COLO668 (cell line): ENCODE data around the gene KCNA3.
A peak's percentile ranks its signal among the peaks of the same experiment; 100 is the strongest.

ENCODE experiments used
- DNase-seq: peaks from one replicate; lab custom pipeline; 2025; ENCODE audit not compliant: unreplicated experiment; lab: John Stamatoyannopoulos, UW

Gene KCNA3

DNA sequence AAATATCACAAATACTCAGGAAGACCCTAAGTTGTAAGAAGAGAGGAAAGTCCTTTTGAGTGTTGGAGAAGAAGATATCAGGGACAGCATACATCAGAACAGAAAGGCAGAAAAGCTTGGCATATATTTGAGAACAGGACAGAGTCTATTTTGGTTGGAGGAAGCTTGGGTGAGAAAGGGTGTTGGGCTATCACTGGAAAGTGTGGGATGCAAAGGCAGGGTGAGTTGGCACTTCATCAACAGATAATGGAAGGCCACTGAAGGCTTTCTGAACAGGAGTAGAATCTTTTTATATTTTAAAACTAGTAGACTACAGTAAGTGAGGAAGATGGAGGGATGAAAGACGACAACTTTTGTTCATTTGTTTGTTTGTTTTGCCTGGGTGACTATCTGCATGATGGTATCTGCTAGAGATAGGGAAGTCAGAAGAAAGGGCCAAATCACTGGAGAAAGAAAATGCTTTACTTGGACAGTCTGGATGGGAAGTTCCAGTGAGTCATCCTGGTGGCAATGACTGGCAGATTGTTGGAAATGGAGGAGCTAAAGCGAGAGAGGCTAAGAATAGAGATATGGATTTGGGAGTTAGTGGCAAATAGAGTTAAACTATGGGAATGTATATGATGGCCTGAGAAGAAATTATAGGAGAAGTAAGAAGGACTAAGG lies 34.9 kb downstream of the KCNA3 start:
- DNase-seq = no peak

DNA sequence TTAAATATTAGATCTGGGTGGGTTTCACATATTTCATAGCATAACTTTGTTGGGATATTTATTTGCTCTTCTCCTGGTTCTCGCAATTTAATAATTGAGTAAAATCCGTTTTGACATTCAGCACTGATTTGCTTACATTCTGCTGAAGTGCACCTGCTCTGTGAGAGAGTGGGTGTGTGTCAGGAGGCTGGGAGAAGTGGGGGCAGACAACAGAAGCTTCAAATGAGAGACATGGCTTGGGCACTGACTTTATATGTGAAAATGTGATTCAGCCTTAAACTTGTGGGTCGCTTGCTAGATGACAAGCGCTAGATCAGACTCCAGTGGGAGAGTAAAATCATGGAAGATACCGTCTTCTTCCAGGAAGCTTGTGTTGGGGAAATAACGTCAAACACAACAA lies 36.2 kb downstream of the KCNA3 start:
- DNase-seq = no peak

DNA sequence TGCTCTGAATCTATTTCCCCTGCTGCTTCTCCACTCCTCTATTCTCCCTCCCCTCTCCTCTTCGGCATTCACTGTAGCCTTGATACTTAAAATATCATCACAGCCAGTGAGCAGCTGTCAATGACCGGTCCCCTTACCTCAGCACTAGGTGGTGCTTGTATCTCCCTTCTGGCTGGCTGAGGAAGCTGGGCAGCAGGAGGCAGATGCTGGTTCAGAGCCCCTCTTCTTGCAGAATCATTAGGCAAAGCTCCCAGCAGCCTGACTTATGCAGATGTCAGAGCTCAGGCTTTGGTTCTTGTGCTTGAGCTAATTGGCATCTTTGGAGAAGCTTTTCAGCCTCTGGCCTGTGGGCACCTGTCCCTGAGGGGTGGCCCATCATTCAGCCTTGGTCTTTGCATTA lies 36.7 kb downstream of the KCNA3 start:
- no peak for DNase-seq

DNA sequence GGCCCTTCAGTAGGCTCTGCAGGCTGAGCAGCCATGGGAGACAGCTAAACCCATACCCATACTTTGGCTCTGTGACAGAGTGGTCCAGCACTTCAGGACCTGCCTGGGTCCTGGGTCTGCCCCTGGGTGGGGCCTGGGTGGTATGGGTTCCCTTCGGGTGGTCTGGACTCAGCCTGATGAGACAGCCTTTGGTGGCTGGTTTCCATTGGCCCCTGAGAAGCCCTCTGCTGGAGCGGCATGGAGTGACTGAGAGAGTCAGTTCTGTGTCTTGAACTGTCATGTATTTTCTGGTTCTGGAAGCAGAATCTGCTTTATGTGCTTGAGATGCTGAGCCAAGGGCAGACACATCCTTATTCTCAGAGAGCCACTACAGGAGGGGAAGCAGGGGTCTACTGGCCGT lies 37.3 kb downstream of the KCNA3 start:
- no peak for DNase-seq

DNA sequence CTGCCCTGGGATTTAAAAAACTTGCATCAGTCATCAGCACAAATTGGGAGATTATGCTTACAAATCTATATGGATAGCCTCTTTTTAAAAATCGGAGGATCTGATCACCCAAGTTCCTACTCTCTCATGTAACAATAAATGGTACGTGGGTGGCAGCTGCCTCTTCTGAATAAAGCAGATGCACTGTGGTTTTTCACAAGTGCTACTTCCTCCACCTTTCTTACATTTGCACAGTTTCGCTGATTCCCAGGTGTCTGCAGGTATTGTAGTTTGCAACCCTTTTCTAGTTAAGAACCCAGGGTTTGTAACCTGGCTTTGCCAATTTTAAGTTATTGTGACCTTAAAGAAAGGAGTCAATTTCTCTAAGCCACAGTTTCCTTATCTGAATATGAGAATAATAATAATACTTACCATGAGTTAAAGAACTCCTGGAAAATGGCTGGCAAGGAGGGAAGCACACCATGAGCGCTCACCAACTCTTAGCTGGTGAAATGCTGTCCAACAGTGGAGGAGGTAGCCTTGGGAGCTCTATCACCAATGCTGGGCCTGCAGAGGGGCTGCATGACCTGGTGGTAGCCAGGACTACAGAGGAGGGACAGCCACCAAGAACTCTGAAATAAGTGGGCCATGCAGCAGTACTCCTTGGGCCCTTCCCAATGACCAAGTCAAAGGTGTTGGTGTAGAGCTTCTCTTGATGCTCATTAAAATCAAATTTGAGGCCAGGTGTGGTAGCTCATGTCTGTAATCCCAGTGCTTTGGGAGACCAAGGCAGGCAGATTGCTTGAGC lies 38.4 kb downstream of the KCNA3 start:
- no peak for DNase-seq

DNA sequence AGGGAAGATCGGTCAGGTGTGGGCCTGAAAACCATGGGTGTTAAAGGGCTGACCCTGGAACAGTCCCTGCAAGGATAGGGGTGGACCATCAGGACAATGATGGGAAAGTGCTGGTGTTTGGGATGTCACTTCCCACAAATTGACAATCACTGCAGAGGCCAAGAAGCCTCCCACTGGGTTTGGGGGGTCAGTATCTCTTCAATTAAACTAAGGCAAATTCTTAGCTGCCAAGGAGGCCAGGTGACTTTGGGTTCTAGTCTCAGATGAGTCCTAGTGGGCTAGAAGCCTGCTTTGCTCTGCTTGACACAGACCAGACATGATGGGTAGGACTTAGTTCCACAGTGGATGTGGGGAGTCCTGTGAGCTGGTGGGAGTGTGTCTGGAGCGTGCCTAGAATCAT lies 39.3 kb downstream of the KCNA3 start:
- DNase-seq = no peak

DNA sequence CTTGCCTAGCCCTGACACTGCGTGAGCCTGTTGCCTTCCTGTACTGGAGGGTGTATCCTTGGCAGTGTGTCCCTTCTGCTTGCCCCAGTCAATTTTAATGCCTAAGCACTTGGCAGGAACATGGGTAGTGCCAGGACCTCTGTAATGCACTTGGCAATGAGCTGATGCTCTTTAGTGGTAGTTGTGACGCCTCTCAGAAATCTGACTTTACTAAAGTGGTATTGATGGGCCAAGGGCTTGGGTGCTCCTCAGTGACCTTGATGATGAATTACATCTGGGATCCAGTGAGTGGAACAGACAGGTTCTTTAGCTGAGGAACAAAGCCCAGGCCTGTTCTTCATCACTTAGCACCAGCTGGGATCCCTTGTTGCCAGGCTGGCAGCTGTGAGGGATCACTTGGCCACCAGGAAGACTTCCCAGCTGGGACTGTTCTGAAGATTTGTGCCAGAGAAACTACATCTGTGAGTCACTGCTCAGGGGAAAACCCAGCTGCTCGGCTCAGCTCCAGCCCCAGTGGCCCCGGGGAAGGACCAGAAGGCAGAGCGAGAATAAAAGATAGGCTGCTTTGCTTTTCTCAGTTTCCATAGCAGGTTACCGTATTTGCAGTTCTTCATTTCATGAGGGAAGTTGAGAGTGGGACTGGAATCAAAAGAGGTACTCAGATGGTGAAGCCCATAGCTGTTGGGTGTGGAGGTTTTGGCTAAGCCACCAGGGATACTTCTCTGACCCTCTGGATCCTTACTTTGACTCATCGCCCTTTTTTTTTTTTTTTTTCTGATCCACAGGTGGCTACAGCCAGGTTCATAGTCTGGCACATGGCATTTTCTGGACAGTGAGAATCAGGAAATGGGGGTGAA lies 40.1 kb downstream of the KCNA3 start:
- no peak for DNase-seq

DNA sequence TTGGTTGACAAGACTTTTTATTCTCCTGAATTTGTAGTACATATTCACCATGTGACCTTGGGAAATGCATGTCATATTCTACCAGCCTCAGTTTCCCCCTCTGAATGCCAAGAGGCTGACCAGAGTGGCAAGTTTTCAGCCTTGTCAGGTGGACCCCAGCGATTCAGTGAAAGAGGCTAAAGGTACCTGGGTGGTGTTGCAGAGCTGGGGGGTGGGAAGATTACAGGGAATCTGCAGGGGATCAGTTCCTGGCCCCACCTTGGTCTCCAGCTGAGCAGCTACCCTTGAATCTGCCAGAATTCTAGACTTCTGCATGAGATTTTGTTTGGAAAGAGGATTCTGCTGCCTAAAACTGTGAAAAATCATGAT lies 40.7 kb downstream of the KCNA3 start:
- no peak for DNase-seq

DNA sequence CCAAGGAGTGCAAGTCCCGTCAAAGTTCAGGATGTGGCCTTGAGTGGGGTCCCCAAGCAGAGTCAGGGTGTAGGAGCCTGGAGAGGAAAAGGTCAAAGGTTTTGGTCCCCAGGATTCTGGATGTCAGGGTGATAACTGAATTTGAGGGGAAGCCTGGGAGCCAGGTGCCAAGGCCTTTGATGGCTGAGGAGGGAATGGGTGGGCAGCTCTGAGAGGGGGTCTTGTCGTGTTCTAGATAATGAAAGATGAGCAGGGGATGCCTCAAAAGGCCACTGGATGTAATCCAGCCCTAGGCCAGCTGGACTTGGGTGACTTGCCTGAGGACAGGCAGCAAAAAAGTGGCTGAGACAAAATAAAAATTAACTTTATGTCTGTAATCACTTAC lies 41.1 kb downstream of the KCNA3 start:
- no peak for DNase-seq

DNA sequence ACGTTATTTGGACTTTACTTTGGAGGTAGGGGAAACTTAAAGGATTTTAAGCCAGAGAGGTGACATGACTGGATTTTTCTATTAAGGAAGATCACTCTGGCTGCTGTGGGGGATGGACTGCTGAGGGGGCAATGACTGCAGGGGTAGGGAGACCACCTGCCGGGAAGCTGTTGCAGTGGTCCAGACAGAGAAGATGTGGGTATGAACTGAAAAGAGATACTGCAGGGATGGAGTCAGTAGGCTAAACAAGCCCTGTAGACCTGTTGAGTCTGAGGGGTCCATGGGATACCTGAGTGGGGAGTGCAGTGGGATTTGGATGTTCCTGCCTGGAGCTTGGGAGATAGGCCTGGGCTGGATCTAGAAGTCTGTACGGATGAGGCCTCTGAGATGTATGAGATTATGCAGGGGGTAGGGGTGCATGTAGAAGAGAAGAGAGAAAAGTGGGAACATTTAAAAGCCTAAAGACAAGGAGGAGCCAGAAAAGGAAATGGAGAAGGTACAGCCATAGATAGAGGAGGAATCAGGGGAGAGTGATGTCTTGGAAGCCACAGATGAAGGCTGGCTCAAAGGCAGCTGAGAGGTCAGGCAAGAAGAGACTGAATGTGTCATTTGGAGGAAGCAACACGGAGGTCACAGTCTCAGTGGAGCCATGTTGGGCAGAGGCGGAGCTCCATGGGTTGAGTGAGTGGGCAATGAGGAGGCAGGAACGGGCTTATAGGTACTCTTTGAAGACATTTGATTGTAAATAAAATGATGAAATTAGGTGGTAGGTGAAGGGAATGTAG lies 42.7 kb downstream of the KCNA3 start:
- DNase-seq = no peak

DNA sequence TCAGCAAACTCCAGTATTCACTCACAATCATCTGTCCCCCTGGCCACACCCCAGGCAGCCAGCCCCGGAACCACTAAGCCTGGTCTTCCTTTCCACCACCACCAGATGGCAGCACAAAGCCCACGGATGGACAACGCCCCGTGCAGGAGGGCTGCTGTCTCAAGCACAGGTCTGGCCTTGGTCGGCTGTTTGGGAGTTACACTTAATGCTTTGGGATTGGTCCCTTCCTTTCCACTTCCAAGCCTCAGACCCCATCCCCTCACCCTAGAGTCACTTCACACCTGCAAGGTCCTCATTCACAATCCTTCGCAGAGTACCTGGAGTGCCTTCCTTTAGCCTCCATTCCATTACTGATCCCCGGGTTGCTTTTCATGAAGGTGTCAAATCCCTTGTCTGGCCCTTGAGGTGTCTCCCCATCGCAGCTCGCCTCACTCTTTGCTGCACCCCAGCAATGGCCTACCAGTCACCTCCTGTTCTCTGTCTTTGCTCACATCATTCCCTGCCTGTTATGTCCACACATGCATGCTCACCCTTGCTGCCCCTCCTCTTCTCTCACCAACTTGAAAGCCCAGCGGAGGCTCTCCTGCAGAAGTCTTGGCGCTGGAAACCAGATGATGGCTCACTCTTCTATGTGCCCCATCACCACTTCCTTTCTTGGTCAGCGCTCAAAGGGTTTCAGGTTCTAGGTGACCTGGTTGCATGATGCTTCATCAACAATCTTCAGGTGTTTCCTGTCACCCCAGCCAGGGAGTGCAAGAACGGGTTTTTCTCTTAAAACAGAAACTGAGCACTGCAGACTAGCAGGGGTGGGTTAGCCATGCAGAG lies 43.7 kb downstream of the KCNA3 start:
- DNase-seq = peak; percentile 86

DNA sequence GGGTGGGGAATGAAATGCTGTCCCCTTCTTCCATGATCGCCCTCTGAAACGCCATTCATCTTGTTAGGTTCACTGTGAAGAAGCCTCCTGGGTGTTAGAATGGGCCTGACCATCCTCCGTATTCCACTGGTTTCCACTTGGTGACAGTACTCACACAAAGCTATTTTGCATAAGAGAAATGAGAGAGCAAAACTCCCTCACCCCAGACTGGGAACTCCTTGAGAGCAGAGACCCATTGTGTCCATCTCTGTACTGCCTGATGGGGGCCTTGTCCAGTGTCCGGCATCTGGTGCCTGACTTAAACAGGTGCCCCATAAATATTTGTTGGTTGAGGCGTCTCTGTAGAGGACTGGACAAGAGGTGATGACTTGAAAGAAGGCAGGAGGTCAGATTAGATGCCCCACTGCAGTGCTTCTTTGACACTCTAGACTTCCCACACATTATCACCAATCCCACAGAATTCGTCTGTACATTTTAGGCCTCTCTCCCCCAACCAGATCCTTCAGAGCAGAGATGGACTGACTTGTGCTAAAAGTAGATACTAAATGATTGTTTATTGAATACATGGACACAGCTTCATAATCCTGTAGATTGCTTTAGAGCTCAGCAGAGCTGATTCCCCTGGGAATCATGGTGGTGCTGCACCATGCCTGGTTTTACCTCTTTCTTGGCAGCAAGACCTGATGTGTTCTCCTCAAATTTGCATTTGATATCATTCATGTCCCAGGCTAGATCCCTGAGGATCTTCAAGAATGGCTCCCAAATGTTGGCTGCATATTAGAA lies 46.2 kb downstream of the KCNA3 start:
- DNase-seq = no peak

DNA sequence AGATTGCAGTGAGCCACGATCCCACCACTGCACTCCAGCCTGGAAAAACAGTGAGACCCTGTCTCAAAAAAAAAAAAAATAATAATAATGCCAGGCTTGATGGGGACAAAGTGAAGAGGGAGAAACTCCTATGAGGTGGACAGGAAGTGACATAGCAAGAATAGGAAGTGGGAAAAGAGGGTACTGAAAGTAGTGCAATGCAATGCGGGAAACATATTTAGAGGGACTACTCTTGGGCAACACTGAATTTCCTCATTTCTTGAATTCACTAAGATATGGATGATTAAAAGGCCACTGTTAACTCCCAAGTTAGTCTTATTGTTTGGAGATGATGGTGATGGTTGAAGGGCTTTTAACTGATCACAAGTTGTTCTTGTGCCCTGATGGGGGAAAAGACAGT lies 47.0 kb downstream of the KCNA3 start:
- no peak for DNase-seq

DNA sequence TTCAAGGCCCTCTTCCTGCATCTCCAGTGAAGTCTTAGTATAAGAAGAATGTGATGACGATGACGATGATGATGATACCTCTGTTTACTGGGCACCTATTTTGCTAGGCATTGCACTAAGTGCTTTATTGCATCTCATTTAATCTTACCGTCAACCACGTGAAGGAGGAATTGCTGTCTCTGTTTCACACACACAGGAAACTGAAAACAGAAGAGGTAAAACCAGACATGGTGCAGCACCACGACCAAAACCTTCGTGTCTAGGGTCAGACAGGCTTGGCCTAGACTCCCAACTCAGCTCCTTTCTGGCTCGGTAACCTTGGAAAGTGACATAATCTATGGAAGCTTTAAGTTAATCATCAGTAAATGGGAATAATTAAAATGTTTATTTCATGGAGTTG lies 47.9 kb downstream of the KCNA3 start:
- DNase-seq = no peak
